GM12874 (cell line): ENCODE measurements around the gene KCNG4.

Experiments used
- CTCF ChIP-seq: IDR thresholded peaks from 2 replicates; pipeline ENCODE4 v1.5.1; 2011; ENCODE audit warnings: low read depth, mild to moderate bottlenecking, control low read depth, low read length, moderate library complexity; ENCODE audit not compliant: insufficient read depth

KCNG4 gene

GRCh38 chr16:84271866-84272265, 32.1 kb upstream of the KCNG4 start:
- no peak for TF ChIP-seq CTCF

GRCh38 chr16:84271037-84271436, 31.2 kb upstream of the KCNG4 start:
- TF ChIP-seq CTCF, result no peak

- TF ChIP-seq CTCF, result no peak
Observed at GRCh38 chr16:84270531-84270930, 30.7 kb upstream of the KCNG4 start.

- TF ChIP-seq CTCF, result no peak
Observed at GRCh38 chr16:84270071-84270470, 30.3 kb upstream of the KCNG4 start.

- no peak for TF ChIP-seq CTCF
Observed at GRCh38 chr16:84268291-84269040, 28.7 kb upstream of the KCNG4 start.

- TF ChIP-seq CTCF, result no peak
Observed at GRCh38 chr16:84267380-84267779, 27.6 kb upstream of the KCNG4 start.

- TF ChIP-seq CTCF, result no peak
Observed at GRCh38 chr16:84266451-84266850, 26.6 kb upstream of the KCNG4 start.

GRCh38 chr16:84262939-84263338, 23.1 kb upstream of the KCNG4 start:
- no peak for TF ChIP-seq CTCF
